ENCODE results near the gene JUP. TPM values are rescaled to one million over a fixed set of nuclear protein-coding genes. Genes with fewer than 3 reads are reported as not detected.

JUP gene
- total and polyA plus RNA-seq, 2 of the 13 experiments (the other 11 are each of a cell fraction or from before 2014, with no cell fraction given), result 12.1 to 20.6 TPM

- DNase-seq (ENCODE audit: low spot score) (no peak), FAIRE-seq (no peak), ATAC-seq (no peak)
- H3K4me3 ChIP-seq (replicated peaks in 1 of 3; ENCODE audit: insufficient read depth in 1 of 3, low read depth in 2 of 3, low read length in 3 of 3), result no peak overlapping the region
- no peaks in the 10 kb centered on the region for H4K20me1 ChIP-seq (ENCODE audit: insufficient read depth, low read length)
- TF ChIP-seq ZBTB44 (CRISPR knock-in tag; IDR thresholded peaks at IDR 0.05) (no peak), ZGPAT (CRISPR knock-in tag; IDR thresholded peaks at IDR 0.05) (no peak), HNF4G (IDR thresholded peaks at IDR 0.05; ENCODE audit: borderline replicate concordance, low read depth, low read length) (no peak), HNF4G (CRISPR knock-in tag; IDR thresholded peaks at IDR 0.05; ENCODE audit: borderline replicate concordance, low read depth) (no peak), ARNT (IDR thresholded peaks at IDR 0.05) (no peak), NR2F2 (IDR thresholded peaks at IDR 0.05; ENCODE audit: borderline replicate concordance, low read depth) (no peak), MED13 (CRISPR knock-in tag; IDR thresholded peaks at IDR 0.05) (no peak), GABPA (IDR thresholded peaks at IDR 0.05; ENCODE audit: low read depth, low read length) (no peak), GABPA (CRISPR knock-in tag; IDR thresholded peaks at IDR 0.05; ENCODE audit: low read depth) (no peak), ZNF24 (IDR thresholded peaks at IDR 0.05) (no peak), MTERF4 (CRISPR knock-in tag; IDR thresholded peaks at IDR 0.05) (no peak), ZBTB38 (CRISPR knock-in tag; IDR thresholded peaks at IDR 0.05) (no peak), PBX3 (CRISPR knock-in tag; IDR thresholded peaks at IDR 0.05; ENCODE audit: borderline replicate concordance) (no peak), SMARCC2 (IDR thresholded peaks at IDR 0.05) (no peak), ARID2 (CRISPR knock-in tag; IDR thresholded peaks at IDR 0.05; ENCODE audit: borderline replicate concordance) (no peak), RFX3 (CRISPR knock-in tag; IDR thresholded peaks at IDR 0.05) (no peak)
- ChIA-PET POLR2A (interaction anchor here (0.7 to 1.2 kb wide), 3 partner anchors 18 to 43 kb away, joined by 3 read pairs; partner anchors contain the start of gene JUP), CTCF (ENCODE audit: low intra/inter-chr PET ratio, low total read pairs) (no interaction called here)
- in situ Hi-C loops (cut with HindIII; ENCODE audit: extremely low pct_ligation_motif_present, low pct_unique_long_range_greater_than_20kb), result no loop called here
- no peaks in the 10 kb centered on the region for H3K27me3 ChIP-seq (ENCODE audit: control insufficient read depth in 1 of 2, insufficient read depth in 2 of 2, low read length in 2 of 2)
- intact Hi-C loops (cut with micrococcal nuclease; ENCODE audit: unreplicated experiment), result no loop called here
- H3K27ac ChIP-seq (ENCODE audit: extremely low read length, insufficient read depth, low read length), result no peak overlapping the region
- BruUV-seq (replicated peaks), result no TSS peak
- H3K9me3 ChIP-seq (ENCODE audit: low read length), result no peaks in the 10 kb centered on the region
- H3K9ac ChIP-seq (ENCODE audit: insufficient read depth, low read depth, low read length), result no peak overlapping the region
- H3K36me3 ChIP-seq (replicated peaks in 1 of 2; ENCODE audit: control insufficient read depth in 1 of 2, insufficient read depth in 2 of 2, low read length in 2 of 2), result peaks cover 38 to 71% of the 10 kb centered on the region in 2 experiments
- no peak overlapping the region for H2AFZ ChIP-seq (ENCODE audit: low read length)
- H3K4me2 ChIP-seq (ENCODE audit: low read depth, low read length), result no peak overlapping the region
- no peaks in the 10 kb centered on the region for H3K4me1 ChIP-seq (ENCODE audit: insufficient read depth, low read length)
- no peaks in the 10 kb centered on the region for H3K79me2 ChIP-seq (ENCODE audit: insufficient read depth, low read length)
These were observed 20.4 kb downstream of the JUP start for GRCh38 chr17:41766135-41766534.
